PC-3 (cell line): ENCODE data around the gene CATSPERB.

Source experiments
- CTCF ChIP-seq: fragments of 300-600 bp; sonication (generic); conservative IDR thresholded peaks from 2 replicates; pipeline ENCODE4 v1.5.1; 2017; ENCODE audit warnings: antibody characterized with exemption, low read depth, mild to moderate bottlenecking, low read length
- EZH2phosphoT487 ChIP-seq: fragments of 300-600 bp; sonication (generic); IDR thresholded peaks from 2 replicates; pipeline ENCODE4 v1.6.1; 2018; ENCODE audit warnings: mild to moderate bottlenecking, antibody characterized with exemption, low read length, borderline replicate concordance

GRCh38 chr14:91732439-91732838, 553 bp upstream of the CATSPERB start:
- no peak for TF ChIP-seq EZH2phosphoT487
- TF ChIP-seq CTCF, result no peak
